ENCODE results near the gene HOXA4. TPM values are rescaled to one million over a fixed set of nuclear protein-coding genes. Genes with fewer than 3 reads are reported as not detected.
A peak's percentile ranks its signal among the peaks of the same experiment; 100 is the strongest.

HOXA4 gene
- total and polyA plus RNA-seq, 3 experiments from 2014 or later: 0.11 to 0.20 TPM; not detected in 1

DNA sequence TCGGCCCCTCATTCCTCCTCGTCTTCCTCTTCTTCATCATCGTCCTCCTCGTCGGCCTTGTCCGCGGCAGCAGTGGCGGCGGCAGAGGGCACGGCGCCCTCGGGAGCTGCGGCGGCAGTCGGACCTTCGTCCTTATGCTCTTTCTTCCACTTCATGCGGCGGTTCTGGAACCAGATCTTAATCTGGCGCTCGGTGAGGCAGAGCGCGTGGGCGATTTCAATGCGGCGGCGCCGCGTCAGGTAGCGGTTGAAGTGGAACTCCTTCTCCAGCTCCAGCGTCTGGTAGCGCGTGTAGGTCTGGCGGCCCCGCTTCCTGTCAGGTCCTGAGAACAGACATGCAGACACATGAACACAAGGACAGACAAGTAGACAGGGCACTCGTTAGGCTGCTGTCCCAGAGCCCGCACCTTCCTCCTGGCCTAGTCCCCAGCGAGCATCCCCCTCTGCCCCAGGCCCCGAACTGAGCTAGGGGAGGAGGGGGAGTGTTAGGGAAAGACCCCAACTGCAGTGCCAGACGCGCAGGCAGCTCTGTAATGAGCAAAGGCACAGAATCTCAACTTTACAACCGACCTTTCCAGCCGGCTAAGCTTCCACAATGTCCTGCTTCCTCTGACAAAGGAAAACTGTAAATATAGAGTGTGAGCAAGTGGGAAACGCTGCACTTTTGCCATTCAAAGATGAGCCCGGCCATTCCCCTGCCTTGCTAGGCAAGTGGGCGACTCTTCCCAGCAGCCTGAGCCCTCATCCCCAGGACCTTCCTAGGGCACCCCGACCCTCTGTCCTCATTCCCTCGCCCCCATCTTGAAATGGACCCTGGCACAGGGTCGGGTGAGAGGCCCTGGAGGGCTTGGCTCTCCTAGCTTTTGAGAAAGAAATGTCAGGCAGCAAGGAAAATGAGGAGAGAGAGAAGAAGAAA lies 24.6 kb upstream of the HOXA4 start:
- Mint-ChIP-seq H3K27me3 (peaks cover 87 to 96% of the 10 kb centered on the region in 2 donors), H3K4me3 (peak overlapping the region; percentile 52 to 85 (median 72)), H3K4me1 (peaks cover 53 to 76% (median 64%) of the 10 kb centered on the region in 3 donors), H3K36me3 (peaks cover 0 to 2% (median 0%) of the 10 kb centered on the region in 3 donors), H3K27ac (peak overlapping the region in 6 of 8 donors; percentile 38 to 89 (median 67)), H3K9me3 (peaks cover 0 to 14% (median 0%) of the 10 kb centered on the region in 5 donors)
- H3K9me3 ChIP-seq (ENCODE audit: low read length): no peaks in the 10 kb centered on the region
- peaks cover 51% of the 10 kb centered on the region for H3K4me1 ChIP-seq (ENCODE audit: insufficient read depth, low read length)
- no peak overlapping the region for H3K27ac ChIP-seq (ENCODE audit: low read depth, low read length)
- no peak overlapping the region for H3K4me3 ChIP-seq (ENCODE audit: low read length)
- peaks cover 91% of the 10 kb centered on the region for H3K27me3 ChIP-seq (ENCODE audit: insufficient read depth, low read length, poor library complexity, severe bottlenecking)
- DNase-seq: no peak
- H3K36me3 ChIP-seq (ENCODE audit: insufficient read depth, low read length): no peaks in the 10 kb centered on the region
- CTCF ChIA-PET: interaction anchor here (0.8 to 1.6 kb wide), 4 partner anchors 24 to 468 kb away, joined by 3 to 6 read pairs (median 4); no protein-coding TSS in a partner anchor
- POLR2A ChIA-PET: no interaction called here

DNA sequence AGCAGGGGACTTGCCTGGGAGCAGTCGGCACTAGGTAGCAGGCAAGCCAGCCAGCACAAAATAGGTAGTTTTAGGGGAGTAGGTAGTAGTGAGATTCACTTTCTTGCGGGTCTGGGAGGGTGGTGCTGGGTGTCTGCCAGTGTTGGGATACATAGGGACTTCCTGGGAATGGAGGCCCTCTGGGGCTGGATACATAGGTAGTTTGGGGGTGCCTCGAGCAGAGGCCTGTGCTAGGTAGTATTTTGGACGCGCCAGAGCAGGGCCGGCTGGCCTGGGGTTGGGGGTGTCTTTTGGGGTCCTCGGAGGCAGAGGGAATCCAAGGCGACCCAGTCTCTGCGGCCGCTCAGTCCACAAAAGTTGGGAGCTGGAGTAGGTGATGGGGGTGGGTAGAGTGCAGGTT lies 23.8 kb upstream of the HOXA4 start:
- Mint-ChIP-seq H3K4me1 (peaks cover 52 to 75% (median 57%) of the 10 kb centered on the region in 3 donors), H3K36me3 (peaks cover 0 to 2% (median 0%) of the 10 kb centered on the region in 3 donors), H3K4me3 (peak overlapping the region; percentile 19 to 75 (median 60)), H3K9me3 (peaks cover 0 to 14% (median 0%) of the 10 kb centered on the region in 5 donors), H3K27me3 (peaks cover 87 to 96% of the 10 kb centered on the region in 2 donors), H3K27ac (peak overlapping the region in 2 of 8 donors; percentile 18 to 81)
- H3K4me1 ChIP-seq (ENCODE audit: insufficient read depth, low read length): peaks cover 47% of the 10 kb centered on the region
- no peak overlapping the region for H3K4me3 ChIP-seq (ENCODE audit: low read length)
- peaks cover 87% of the 10 kb centered on the region for H3K27me3 ChIP-seq (ENCODE audit: insufficient read depth, low read length, poor library complexity, severe bottlenecking)
- no peak overlapping the region for H3K27ac ChIP-seq (ENCODE audit: low read depth, low read length)
- no peaks in the 10 kb centered on the region for H3K36me3 ChIP-seq (ENCODE audit: insufficient read depth, low read length)
- DNase-seq: no peak
- POLR2A ChIA-PET: no interaction called here
- H3K9me3 ChIP-seq (ENCODE audit: low read length): no peaks in the 10 kb centered on the region
- CTCF ChIA-PET: interaction anchor here (1.4 to 6.9 kb wide), 3 partner anchors 9 to 467 kb away, joined by 3 to 71 read pairs (median 6); partner anchors contain the start of gene HOXA9

DNA sequence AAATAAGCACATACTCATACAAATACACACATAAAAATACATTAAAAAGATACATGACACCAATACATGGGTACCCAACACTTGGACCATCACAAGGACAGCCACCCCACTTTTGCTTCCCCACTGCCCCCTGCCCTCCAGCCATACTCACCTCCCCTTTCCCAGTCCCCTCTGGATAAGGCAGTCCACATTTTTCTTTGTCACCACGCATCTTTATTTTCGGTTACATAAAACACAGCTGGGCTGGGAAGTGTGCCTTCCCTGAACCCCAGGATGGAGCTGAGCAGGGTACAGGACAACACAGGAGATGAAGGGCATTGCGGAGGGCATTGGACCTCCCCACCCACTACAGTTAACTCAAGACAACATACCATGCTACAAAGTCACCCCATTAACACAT lies 23.0 kb upstream of the HOXA4 start:
- CTCF ChIA-PET: interaction anchor here (2.0 to 6.9 kb wide), 2 partner anchors 9 to 43 kb away, joined by 5 to 71 read pairs; partner anchors contain the start of gene HOXA9
- Mint-ChIP-seq H3K4me1 (peaks cover 49 to 71% (median 53%) of the 10 kb centered on the region in 3 donors), H3K36me3 (peaks cover 0 to 2% (median 0%) of the 10 kb centered on the region in 3 donors), H3K9me3 (peaks cover 0 to 14% (median 0%) of the 10 kb centered on the region in 5 donors), H3K4me3 (peak overlapping the region in 3 of 7 donors; percentile 1 to 60 (median 38)), H3K27ac (peak overlapping the region in 2 of 8 donors; percentile 74 to 84), H3K27me3 (peaks cover 85 to 94% of the 10 kb centered on the region in 2 donors)
- Histone ChIP-seq H3K9me3 (ENCODE audit: low read length) (no peaks in the 10 kb centered on the region), H3K4me3 (ENCODE audit: low read length) (no peak overlapping the region), H3K36me3 (ENCODE audit: insufficient read depth, low read length) (no peaks in the 10 kb centered on the region), H3K27ac (ENCODE audit: low read depth, low read length) (no peak overlapping the region), H3K27me3 (ENCODE audit: insufficient read depth, low read length, poor library complexity, severe bottlenecking) (peaks cover 87% of the 10 kb centered on the region), H3K4me1 (ENCODE audit: insufficient read depth, low read length) (peaks cover 47% of the 10 kb centered on the region)
- POLR2A ChIA-PET: interaction anchor here (0.6 kb wide), 1 partner anchor 46 kb away, joined by 3 read pairs; the partner anchor contains the start of gene HOXA13
- no peak for DNase-seq

- Mint-ChIP-seq H3K27me3 (peaks cover 86 to 94% of the 10 kb centered on the region in 2 donors), H3K4me3 (peak overlapping the region in 1 of 7 donors; percentile 37), H3K27ac (peak overlapping the region in 1 of 8 donors; percentile 74), H3K36me3 (peaks cover 0 to 2% (median 0%) of the 10 kb centered on the region in 3 donors), H3K4me1 (peaks cover 47 to 71% (median 52%) of the 10 kb centered on the region in 3 donors), H3K9me3 (peaks cover 0 to 13% (median 0%) of the 10 kb centered on the region in 5 donors)
- ChIA-PET CTCF (interaction anchor here (1.6 to 6.9 kb wide), 3 partner anchors 10 to 43 kb away, joined by 5 to 71 read pairs (median 5); partner anchors contain the start of gene HOXA9), POLR2A (no interaction called here)
- H3K27ac ChIP-seq (ENCODE audit: low read depth, low read length): no peak overlapping the region
- no peaks in the 10 kb centered on the region for H3K9me3 ChIP-seq (ENCODE audit: low read length)
- no peaks in the 10 kb centered on the region for H3K36me3 ChIP-seq (ENCODE audit: insufficient read depth, low read length)
- H3K4me1 ChIP-seq (ENCODE audit: insufficient read depth, low read length): peaks cover 47% of the 10 kb centered on the region
- no peak overlapping the region for H3K4me3 ChIP-seq (ENCODE audit: low read length)
- DNase-seq: no peak
- peaks cover 87% of the 10 kb centered on the region for H3K27me3 ChIP-seq (ENCODE audit: insufficient read depth, low read length, poor library complexity, severe bottlenecking)
These were observed 22.4 kb upstream of the HOXA4 start for GRCh38 chr7:27152816-27153442.

- H3K27ac ChIP-seq (ENCODE audit: low read depth, low read length): no peak within 1 kb of the TSS
- Mint-ChIP-seq H3K4me3 (peak within 1 kb of the TSS; percentile 68 to 88 (median 80)), H3K27ac (peak within 1 kb of the TSS in 4 of 8 donors; percentile 27 to 82 (median 70)), H3K9me3 (peaks cover 0 to 10% (median 0%) of the 10 kb centered on the region in 5 donors), H3K27me3 (peaks cover 85 to 92% of the 10 kb centered on the region in 2 donors), H3K36me3 (peaks cover 0 to 2% (median 0%) of the 10 kb centered on the region in 3 donors), H3K4me1 (peaks cover 46 to 70% (median 51%) of the 10 kb centered on the region in 3 donors)
- POLR2A ChIA-PET: no interaction called here
- H3K4me3 ChIP-seq (ENCODE audit: low read length): peak within 1 kb of the TSS; percentile 66
- no peak for DNase-seq
- H3K9me3 ChIP-seq (ENCODE audit: low read length): no peaks in the 10 kb centered on the region
- peaks cover 86% of the 10 kb centered on the region for H3K27me3 ChIP-seq (ENCODE audit: insufficient read depth, low read length, poor library complexity, severe bottlenecking)
- H3K4me1 ChIP-seq (ENCODE audit: insufficient read depth, low read length): peaks cover 47% of the 10 kb centered on the region
- CTCF ChIA-PET: interaction anchor here (1.5 to 6.9 kb wide), 7 partner anchors 7 to 1278 kb away, joined by 3 to 71 read pairs (median 5); partner anchors contain the start of gene HOXA9
- no peaks in the 10 kb centered on the region for H3K36me3 ChIP-seq (ENCODE audit: insufficient read depth, low read length)
These were observed 21.6 kb upstream of the HOXA4 start, which contains the start of gene HOXA3 for GRCh38 chr7:27151931-27152815. Gene HOXA3, minus strand, starts transcription at chr7:27152583. Its CDS starts 41,943 bp downstream, at chr7:27110640.

GRCh38 chr7:27151341-27151930 lies 20.9 kb upstream of the HOXA4 start:
- H3K4me1 Mint-ChIP-seq: peaks cover 43 to 64% (median 49%) of the 10 kb centered on the region in 3 donors
- H3K27me3 Mint-ChIP-seq: peaks cover 87 to 92% of the 10 kb centered on the region in 2 donors
- no peaks in the 10 kb centered on the region for H3K9me3 ChIP-seq (ENCODE audit: low read length)
- H3K36me3 Mint-ChIP-seq: peaks cover 0 to 2% (median 0%) of the 10 kb centered on the region in 3 donors
- CTCF ChIA-PET: interaction anchor here (0.9 to 6.9 kb wide), 18 partner anchors 8 to 1278 kb away, joined by 3 to 71 read pairs (median 4); partner anchors contain the start of genes HOXA4 and HOXA9
- H3K4me3 ChIP-seq (ENCODE audit: low read length): peak overlapping the region; percentile 66
- H3K4me3 Mint-ChIP-seq: peak overlapping the region; percentile 68 to 88 (median 80)
- H3K27ac Mint-ChIP-seq: peak overlapping the region in 5 of 8 donors; percentile 27 to 82 (median 67)
- peaks cover 45% of the 10 kb centered on the region for H3K4me1 ChIP-seq (ENCODE audit: insufficient read depth, low read length)
- H3K36me3 ChIP-seq (ENCODE audit: insufficient read depth, low read length): no peaks in the 10 kb centered on the region
- H3K9me3 Mint-ChIP-seq: peaks cover 0 to 10% (median 0%) of the 10 kb centered on the region in 5 donors
- no peak overlapping the region for H3K27ac ChIP-seq (ENCODE audit: low read depth, low read length)
- POLR2A ChIA-PET: interaction anchor here (1.0 kb wide), 1 partner anchor 10 kb away, joined by 3 read pairs; no protein-coding TSS in a partner anchor
- no peak for DNase-seq
- peaks cover 92% of the 10 kb centered on the region for H3K27me3 ChIP-seq (ENCODE audit: insufficient read depth, low read length, poor library complexity, severe bottlenecking)
